22Rv1 (cell line): Measurements from ENCODE around the gene GORASP2.

Experiments
- ZFX ChIP-seq: fragments of 450-650 bp; IDR thresholded peaks from 2 replicates; pipeline ENCODE4 v1.6.1; 2017; ENCODE audit warnings: antibody characterized with exemption, borderline replicate concordance
- TF ChIP-seq, protein P1 (sequence below): fragments of 450-650 bp; IDR thresholded peaks from 2 replicates; pipeline ENCODE4 v1.5.1; 2017; ENCODE audit warnings: mild to moderate bottlenecking

DNA sequence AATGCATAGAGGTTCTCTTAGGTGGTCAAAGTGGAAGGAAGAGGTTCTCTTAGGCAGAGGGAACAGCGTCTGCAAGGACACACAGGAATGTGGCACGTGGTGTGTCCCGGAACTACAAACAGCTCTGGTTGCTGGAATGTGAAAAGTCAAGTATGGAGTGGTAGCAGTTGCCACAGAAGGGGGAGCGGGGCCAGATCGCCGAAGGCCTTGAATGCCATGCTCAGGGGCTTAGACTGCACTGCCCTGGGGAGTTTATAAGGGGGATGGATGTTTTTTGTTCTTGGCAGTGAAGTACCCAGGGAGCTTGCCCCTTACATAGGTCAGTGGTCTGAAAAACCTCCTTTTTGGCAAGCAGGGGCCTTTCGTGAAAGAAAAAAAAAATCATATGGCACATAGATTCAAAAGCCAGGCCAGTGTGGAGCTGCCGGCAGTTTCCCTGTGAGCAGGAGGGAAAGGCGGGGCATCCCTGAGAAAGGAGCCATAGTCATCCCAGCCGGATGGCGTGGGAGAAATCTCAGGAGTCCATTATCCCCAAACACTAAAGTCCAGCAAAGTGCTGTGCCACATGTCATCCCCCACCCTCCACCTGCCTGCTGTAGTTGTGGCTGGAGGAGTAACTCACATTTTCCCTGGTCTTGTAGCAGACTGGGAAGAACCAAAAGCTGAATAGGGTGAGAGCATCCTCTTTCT, 45.4 kb downstream of the GORASP2 start:
- TF ChIP-seq, protein P1, sequence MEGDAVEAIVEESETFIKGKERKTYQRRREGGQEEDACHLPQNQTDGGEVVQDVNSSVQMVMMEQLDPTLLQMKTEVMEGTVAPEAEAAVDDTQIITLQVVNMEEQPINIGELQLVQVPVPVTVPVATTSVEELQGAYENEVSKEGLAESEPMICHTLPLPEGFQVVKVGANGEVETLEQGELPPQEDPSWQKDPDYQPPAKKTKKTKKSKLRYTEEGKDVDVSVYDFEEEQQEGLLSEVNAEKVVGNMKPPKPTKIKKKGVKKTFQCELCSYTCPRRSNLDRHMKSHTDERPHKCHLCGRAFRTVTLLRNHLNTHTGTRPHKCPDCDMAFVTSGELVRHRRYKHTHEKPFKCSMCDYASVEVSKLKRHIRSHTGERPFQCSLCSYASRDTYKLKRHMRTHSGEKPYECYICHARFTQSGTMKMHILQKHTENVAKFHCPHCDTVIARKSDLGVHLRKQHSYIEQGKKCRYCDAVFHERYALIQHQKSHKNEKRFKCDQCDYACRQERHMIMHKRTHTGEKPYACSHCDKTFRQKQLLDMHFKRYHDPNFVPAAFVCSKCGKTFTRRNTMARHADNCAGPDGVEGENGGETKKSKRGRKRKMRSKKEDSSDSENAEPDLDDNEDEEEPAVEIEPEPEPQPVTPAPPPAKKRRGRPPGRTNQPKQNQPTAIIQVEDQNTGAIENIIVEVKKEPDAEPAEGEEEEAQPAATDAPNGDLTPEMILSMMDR = no peak
- TF ChIP-seq ZFX = no peak
